T follicular helper cell (primary cell): ENCODE measurements around the gene EXOC4.

ENCODE experiments used
- DNase-seq: peaks from one replicate; pipeline ENCODE4 v3.0.0-alpha.2; 2020; ENCODE audit warnings: low read depth

Gene EXOC4

DNA sequence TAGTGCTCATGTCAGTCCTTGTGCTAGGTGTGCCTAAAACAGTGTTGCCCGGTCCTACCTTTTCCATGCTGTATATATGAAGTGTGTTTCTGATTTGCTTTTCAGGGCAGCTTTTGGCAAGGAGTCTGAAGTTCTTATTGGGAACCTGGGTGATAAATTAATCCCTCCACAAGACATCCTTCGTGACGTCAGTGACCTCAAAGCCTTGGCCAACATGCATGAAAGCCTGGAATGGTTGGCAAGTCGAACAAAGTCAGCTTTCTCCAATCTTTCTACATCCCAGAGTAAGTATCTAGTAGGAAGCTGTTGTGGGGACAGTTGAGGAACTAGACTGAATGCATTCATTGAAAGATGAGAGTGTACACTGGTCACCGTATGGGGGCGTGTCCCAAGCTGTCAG, 684.9 kb downstream of the EXOC4 start:
- no peak for DNase-seq

DNA sequence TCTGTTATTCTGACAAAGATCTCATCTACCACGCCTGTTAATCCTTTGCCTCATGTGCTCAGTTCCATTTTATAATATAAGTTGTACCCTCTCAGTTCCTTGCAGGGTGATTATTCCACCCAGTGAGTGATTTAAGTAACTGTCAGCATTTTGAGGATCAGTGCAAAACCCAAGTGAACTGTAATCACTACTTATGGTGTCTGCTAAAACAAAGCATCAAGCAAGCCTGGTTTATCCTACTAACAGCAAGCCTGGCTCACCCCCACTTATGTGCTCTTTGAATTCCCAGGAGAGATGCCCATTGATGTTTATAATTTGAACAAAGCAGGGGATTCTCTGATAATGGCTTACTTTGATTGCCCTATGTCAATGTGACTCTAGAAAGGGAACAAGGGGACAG, 687.5 kb downstream of the EXOC4 start:
- no peak for DNase-seq

DNA sequence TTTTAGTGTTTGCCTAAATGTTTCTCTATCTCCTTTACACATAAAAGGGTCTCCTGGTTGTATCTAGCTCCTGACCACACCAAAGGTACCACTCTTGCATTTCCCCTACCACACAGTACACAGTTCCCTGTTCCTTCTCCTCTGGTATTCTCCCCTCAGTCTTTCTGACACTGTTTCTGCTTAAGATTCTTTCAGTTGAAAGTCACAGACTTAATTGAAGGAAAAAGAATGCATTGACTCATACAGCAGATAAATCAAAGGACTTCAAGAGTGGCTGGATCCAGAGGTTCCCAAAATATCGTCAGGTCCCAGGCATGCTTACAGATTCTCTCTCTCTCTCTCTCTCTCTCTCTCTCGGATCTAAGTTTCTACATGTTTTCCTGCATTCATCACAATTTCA, 688.6 kb downstream of the EXOC4 start:
- no peak for DNase-seq

DNA sequence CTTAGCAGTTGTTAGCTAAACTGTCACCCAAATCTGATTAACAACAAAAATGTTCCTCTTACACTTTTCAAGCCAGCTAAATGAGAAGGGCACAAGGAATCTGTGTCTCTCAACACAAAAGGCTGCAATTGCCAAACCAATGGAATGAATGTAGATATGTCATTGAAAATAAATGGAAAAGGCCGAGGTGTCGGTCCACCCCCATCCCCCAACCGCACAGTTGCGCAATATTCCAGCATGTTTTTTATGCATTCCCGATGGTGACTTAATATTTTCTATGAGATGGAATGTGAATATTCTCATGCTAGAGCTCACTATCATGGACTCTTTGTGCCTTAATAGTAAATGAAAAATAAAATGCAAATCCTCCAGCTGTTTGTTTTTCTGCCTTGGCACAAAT, 692.6 kb downstream of the EXOC4 start:
- DNase-seq = no peak

DNA sequence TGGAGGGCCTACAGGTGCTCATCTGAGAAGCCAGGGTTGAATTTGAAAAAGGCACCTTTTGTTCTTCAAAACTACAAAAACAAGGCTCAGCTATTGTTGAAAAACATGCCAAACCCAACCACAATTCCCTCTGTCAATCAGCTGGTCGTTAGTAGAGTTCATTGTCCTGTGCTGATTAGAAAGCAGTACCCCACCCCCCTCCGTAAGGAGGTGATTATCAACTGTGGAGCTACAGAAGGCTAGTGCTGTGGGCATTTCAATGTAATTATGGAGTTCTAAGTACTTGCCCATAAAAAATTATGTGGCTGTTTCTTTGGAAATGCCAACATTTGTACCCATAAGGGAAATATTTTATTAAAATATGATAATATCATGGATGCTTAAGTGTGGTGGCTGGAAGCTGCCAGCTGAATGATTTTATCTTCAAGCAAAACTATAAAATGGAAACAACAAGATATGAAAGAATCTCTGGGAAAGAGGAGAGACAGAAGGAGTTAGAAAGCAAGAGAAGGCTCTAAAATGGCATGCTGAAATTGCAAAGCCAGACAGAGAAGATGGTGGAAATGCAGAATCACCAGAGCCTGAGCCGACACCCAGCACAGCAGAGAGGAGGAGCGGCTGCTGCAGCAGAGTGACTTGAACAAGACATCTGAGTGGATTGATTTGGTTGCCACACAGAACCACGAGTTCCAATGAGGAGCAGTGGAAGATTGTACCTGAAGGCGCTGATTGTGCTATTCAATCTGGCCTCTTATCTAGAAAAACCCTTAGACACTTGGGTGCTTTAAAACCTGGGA, 694.8 kb downstream of the EXOC4 start:
- no peak for DNase-seq

DNA sequence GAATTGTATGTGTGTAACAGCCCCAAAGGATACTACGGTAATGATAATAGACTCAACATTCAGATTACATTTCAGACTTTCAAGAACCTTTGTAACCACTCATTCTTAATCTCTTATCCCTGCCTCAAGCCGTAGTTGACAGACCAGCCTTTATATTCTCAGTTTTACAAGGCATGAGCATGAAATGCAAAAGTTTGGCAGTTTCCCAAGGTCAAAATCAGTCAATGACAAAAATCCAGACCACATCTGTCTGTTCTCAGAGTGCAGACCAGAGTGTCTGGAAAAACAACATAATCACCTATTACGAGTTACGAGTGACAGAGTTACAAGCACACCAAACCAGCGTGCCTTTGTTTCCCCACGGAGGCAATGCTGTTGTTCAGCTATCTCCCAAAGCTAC, 695.7 kb downstream of the EXOC4 start:
- no peak for DNase-seq

DNA sequence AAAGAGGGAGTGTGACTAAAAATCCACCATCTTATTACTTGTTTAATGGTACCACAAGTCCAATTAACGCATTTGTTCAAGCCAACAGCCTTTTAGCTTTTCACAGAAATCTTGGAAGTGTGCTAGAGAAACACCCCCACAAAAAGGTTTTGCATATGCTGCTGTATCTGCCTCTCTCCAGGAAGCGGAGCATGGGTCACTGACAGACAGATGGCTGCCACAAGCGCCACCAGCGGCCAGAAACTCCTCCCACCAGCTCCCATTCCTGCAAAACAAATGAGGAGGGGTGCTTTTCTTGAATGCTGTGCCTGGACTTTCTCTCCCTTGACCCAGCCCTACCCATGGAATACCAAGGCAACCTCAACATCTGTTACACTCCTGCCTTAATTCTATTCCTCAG, 698.0 kb downstream of the EXOC4 start:
- no peak for DNase-seq

DNA sequence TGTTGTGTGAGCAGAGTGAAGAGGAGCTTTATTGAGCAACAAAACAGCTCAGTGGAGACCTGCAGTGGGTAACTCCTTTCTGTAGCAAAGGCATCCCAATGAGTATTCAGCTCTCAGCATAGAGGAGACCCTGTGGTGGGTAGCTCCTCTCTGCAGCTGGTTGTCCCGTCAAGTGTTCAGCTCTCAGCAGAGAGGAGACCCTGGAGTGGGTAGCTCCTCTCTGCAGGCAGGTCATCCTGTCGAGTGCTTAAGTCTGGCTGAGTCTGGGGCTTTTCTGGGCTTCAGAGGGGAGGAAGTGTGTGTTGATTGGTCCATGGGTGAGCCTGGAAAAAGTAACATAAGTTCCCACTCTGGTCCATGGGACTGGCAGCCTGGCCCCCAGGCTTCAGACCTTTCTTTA, 702.3 kb downstream of the EXOC4 start:
- DNase-seq = no peak

DNA sequence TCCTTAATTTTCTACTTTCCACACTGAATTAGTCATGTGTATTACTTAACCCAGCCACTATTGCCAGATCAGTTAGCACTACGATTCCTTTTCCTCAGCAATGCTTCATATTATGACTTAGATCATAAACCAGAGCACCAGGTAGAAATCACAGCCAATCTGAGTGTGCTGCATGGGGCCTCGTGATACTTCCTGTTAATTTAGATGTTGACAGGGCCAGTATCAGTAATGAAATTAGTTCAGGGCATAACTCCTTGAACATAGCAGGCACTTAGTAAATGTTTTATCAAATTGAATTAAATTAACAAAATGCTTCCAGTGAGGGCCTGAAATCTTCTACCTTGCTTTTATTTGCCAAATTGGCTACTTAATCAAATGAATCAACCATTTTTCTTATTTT, 705.0 kb downstream of the EXOC4 start:
- DNase-seq = no peak

DNA sequence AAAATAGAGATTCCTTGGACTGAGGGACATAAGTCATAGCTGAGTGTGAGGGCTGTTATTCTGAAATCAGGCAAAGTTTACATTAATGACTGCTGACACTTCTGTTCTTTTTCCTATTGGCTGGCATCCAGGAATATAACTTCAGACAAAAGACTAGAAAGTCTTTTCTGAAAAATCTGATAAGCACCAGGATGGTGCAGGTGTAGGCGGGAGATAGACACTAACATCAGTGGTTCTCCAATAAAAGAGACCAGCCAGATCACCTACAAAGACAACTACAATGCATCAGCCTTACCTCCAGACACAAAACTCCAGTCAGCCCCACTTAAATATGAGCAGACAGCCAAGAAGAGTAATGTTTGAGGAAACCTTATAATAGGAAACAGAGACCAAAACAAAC, 705.9 kb downstream of the EXOC4 start:
- no peak for DNase-seq

DNA sequence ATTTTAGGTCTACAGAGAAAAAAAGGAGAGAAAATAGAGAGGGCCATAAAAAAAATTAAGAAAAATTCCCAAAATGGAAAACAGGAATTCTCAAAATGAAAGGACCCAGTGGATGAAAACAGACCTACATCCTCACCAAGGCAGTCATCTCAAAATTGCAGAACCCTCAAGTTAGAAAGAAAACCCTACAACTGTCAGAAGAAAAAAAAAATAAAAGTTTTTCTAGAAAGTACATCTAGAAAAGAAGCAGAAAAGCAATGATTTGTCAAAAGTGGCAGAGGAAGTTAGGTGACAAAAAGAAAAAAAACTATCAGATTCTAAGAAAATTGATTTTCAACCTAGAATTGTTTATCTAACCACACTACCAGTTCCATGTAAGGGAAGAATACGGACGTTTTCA, 706.6 kb downstream of the EXOC4 start:
- no peak for DNase-seq

DNA sequence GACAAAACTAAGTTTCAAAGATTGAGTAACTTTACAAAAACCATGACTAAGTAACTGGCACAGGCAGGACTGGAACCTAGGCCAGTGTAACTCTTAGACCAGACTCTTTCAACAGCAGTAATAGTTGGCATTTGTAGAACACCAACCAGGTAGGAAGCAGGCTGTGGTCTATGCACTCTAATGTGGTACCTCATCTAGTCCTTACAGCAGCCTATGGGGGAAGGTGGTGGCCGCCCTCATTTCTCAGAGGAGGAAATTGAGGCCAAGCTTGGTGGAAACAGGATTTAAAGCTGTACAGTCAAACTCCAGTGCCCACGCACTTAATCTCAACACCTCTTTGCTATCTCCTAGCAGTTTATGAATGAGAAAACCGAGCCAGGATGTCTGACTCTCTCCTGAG, 708.8 kb downstream of the EXOC4 start:
- DNase-seq = no peak

DNA sequence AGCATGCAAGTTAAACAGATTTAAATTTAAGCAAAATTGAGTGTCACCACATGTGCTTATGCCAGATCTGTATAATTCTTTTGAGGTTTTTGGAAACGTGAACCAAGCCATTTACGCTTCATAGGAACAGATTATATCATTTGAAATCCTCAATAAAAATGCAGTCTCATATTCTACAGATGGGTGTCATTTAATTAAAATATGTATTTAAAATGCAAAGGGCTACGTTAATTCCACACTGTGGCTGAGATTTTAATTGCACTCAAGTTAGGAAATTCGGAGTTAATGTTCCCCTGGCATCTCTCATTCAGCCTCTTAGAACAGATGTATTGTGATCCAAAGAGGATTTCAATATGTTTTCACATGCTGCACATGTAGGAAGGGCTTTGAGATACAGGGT, 709.8 kb downstream of the EXOC4 start:
- DNase-seq = no peak

DNA sequence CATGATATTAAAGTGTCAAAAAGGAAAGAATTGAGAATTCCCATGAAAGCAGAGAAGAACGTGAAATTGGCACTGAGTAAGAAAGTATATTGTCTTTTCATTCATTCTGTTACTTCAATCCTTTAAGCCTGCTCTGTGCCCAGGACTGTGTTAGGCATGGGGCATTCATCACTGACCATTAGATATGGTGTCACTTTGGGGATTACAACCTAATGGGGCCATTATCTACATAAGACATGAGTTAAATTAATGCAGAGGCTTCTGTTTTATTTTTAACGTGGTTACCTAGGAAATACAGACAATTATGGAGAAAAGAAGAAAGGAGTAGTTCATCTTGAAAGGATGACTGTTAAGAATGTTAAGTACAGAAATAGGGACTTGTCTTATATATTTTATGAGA, 710.8 kb downstream of the EXOC4 start:
- no peak for DNase-seq

DNA sequence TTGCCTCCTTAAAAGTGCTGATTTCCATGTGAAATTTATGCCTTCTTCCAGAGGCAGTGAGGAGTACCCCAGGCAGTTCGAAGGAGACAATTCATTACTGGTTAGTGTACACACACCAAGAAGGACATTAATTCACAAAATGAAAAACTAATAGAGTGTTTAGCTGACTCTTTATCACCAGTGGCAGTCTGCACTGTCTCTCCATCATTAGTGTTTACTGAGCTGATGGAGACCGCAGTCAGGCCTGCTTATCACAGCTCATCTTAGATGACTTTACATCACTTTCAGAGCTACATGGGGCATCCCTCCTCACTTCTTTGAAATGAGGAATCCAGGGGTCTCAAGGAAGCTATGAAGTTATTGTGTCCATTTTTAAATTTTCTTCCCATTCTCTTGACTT, 718.7 kb downstream of the EXOC4 start:
- DNase-seq = no peak

DNA sequence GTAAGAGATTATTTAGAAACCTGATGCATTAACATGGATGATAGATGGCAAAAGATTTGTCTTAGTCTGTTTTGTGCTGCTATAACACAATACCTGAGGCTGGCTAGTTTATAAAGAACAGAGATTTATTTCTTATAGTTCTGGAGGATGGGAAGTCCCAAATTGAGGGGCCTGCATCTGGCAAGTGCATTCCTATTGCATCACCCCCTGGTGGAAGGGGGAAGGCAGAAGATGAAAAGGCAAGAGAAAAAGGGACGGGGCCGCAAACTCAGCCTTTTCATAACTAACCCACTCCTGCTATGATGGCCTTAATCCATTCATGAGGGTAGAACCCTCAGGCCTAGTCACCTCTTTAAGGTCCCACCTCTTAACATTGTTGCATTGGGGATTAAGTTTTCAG, 720.8 kb downstream of the EXOC4 start:
- DNase-seq = no peak

DNA sequence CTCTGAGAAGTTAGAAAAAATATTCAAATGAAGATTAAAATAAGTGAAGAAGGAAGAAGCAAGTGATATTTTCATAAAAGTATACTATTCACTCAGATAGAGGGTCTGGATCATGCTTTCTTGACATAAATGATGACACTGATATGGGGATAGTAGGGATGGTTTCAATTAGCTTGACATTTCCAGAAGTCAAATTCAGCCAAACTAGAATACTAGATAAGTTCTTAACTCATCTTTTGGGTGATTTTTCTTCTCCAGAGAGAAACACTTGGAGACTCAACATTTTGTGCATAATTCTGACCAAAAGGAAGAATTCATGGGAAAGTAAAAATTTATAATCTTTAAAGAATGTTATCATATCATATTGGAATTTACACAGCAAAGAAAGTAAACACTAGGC, 722.3 kb downstream of the EXOC4 start:
- DNase-seq = no peak

DNA sequence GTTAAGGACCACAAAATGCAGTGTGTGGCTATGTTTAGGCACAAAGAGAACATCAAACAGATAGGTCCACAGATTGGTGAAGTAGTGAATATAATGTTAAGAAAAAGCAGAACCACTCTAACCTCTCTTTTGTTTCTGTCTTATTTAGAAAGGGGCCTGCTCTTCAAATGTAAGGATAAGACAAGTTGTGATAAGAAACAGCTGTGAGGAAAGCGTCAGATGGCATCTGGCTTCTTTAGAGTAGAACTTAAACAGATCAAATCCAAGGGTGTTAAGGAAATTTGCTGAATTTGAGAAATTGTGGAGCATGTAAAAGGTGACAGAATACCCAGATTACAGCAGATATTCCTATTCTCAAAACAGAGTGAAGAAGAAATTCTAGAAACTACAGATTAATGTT, 723.3 kb downstream of the EXOC4 start:
- no peak for DNase-seq

DNA sequence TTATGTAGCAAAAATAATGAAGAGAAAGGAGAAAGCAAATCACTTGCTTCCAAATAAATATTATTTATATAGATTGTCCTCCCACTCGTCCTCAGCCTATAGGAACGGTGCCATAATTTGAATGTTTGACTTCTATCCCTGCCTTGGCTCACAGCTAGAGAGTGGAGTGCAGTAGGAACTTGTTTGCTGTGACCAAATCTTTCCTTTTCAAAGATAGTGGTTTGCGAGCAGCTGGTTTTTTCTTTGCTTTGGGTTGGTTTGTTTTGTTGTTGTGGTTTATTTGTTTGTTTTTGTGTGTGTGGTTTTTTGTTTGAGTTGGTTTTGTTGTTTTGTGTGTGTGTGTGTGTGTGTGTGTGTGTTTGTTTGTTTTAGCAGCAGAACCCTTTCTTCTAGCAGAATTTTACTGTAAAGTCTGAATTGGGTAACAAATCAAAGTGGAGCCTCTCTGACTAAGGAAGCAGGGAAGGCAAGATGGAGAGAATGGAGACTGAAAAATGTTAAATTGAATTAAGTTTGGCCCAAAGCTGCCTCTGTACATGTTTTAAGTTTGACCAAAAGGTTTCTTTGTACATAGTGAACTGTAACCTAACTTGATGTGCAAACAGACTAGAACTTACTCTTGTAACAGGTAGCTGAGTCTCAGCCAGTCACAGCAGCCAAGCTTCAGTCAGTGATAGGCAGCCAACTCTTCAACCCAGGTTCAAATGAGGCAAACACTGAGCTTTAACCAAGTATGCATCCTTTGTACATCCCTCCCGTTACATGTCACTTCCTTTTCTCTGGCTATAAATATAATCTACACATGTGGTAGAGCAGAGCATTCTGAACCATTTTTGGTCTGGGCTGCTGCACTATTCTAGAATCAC, 724.8 kb downstream of the EXOC4 start:
- DNase-seq = no peak

DNA sequence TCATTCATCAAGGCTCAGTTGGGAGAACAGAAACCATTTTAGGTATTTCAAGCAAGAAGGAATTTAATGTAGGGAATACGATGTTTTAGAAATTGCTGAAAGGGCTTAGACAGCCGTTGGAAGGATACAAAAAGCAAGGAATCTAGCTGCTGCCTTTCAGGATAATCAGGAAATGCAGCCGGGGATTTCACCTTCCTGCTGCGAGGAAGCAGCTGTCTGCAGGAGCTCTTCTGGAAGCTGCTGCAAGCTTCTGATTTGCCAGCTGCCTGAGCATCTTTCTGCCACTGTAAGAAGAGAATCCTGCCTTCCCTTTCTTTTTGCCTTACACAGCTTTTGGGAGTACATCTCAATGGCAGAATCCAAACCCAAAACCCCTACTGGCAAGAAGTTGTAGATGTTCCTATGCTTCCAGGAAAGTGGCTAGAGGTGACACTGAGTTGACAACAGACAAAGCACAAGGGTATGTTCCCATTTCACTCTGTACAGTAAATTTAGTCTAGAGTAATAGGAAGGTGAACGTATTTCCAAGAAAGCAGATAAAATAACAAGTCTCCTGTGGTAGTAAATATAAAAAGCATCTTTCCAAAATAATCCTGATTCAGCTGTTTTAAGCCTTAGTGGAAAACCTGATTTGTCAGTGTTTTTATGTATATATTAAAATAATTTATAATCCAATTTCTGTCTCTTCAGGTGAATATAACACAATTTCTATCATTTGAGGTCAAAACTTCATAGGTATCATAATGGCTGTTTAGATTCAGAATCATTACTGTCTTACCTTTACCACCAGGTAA, 725.8 kb downstream of the EXOC4 start:
- DNase-seq = no peak

DNA sequence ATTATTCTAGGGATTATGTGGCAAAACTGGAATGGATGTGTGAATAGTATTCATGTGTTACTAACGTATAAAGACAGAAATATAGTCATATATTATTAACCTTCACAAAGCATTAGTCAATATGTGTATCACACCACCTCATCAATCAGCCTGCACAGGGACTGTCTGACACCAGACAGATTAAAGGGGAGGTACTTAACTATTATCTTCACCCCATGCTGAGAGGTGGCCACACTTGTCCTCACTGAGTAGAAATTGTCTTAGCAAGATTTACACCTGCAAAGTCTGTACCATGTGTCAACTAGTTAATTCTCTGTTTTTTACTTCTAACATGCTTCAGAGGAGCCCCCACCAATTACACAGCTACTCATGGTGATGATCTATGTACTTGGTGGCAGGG, 727.9 kb downstream of the EXOC4 start:
- DNase-seq = no peak

DNA sequence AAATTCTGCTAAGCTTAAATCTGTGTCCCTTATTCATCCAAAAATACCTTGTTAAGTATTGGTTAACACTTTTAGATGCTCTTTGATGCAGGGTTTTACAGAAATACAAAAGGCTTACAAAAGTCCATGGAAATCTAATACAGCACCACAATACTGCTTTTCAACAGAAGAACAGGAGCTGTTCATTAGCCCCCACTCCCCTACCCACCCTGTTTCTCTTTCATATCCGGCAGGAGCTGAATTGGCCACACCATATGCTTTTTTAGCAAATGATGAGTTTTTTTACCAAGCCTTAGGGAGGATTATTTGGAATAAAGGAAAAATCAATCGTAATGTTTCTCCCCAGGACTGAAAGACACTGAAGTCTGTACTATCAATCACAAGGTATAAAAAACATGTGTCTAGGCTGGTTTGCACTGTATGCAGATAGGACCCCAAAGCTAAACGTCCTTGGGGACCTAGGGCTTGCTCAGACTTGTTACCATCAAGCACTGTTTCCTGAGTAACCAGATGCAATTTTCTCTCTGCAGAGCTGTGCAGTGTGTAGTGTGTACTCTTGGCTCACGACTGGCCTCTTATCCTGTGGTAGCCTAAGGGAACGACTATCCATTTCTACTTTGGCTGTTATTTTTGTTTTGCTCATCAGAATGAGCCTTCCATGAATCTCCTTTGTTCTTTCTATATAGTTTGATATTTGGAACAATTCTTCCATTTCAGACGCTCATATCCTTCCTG, 731.0 kb downstream of the EXOC4 start:
- no peak for DNase-seq
